Endothelial cell of umbilical vein (primary cell): ENCODE data around the gene TMEM132E.

Experiments
- CTCF ChIP-seq, 2 donors: IDR thresholded peaks; 1 replicate in 1 of 2; 2 replicates in 1 of 2; pipeline ENCODE4 v1.5.1; 2011; ENCODE audit warnings: low read length in 2 of 2, mild to moderate bottlenecking in 2 of 2, moderate library complexity in 2 of 2, control low read depth in 1 of 2, inconsistent platforms in 1 of 2, low read depth in 1 of 2; ENCODE audit not compliant: insufficient read depth in 1 of 2; ENCODE audit errors: extremely low read depth in 1 of 2
- EZH2 ChIP-seq: IDR thresholded peaks from 2 replicates; pipeline ENCODE4 v1.6.1; 2012; ENCODE audit warnings: borderline replicate concordance, low read depth, mild to moderate bottlenecking, moderate library complexity, low read length, inconsistent platforms; ENCODE audit not compliant: severe bottlenecking
- FOS ChIP-seq: IDR thresholded peaks from 2 replicates; pipeline ENCODE4 v1.6.1; 2011; ENCODE audit warnings: mild to moderate bottlenecking, low read length, moderate library complexity, borderline replicate concordance; ENCODE audit not compliant: insufficient read depth
- GATA2 ChIP-seq: IDR thresholded peaks from 2 replicates; pipeline ENCODE4 v1.7.0; 2011; ENCODE audit warnings: low read depth, mild to moderate bottlenecking, moderate library complexity, mixed read lengths, low read length; ENCODE audit not compliant: insufficient read length, insufficient read depth
- JUN ChIP-seq: IDR thresholded peaks from 2 replicates; pipeline ENCODE4 v1.6.1; 2011; ENCODE audit warnings: borderline replicate concordance, low read depth; ENCODE audit not compliant: insufficient read length, insufficient read depth
- MYC ChIP-seq: IDR thresholded peaks from one replicate; pipeline ENCODE4 v1.6.1; 2011; ENCODE audit warnings: mild to moderate bottlenecking, low read depth, low read length
- POLR2A ChIP-seq: IDR thresholded peaks from 2 replicates; pipeline ENCODE4 v1.6.1; 2012; ENCODE audit warnings: low read depth, mild to moderate bottlenecking, control low read depth, low read length
- POLR2AphosphoS5 ChIP-seq: IDR thresholded peaks from 2 replicates; pipeline ENCODE4 v1.6.1; 2012; ENCODE audit warnings: low read depth, mild to moderate bottlenecking, control low read depth, low read length, moderate library complexity; ENCODE audit not compliant: insufficient read depth
- TF ChIP-seq, protein P1 (sequence below): IDR thresholded peaks from 2 replicates; pipeline ENCODE4 v1.6.1; 2011; ENCODE audit not compliant: insufficient read depth, insufficient read length

DNA sequence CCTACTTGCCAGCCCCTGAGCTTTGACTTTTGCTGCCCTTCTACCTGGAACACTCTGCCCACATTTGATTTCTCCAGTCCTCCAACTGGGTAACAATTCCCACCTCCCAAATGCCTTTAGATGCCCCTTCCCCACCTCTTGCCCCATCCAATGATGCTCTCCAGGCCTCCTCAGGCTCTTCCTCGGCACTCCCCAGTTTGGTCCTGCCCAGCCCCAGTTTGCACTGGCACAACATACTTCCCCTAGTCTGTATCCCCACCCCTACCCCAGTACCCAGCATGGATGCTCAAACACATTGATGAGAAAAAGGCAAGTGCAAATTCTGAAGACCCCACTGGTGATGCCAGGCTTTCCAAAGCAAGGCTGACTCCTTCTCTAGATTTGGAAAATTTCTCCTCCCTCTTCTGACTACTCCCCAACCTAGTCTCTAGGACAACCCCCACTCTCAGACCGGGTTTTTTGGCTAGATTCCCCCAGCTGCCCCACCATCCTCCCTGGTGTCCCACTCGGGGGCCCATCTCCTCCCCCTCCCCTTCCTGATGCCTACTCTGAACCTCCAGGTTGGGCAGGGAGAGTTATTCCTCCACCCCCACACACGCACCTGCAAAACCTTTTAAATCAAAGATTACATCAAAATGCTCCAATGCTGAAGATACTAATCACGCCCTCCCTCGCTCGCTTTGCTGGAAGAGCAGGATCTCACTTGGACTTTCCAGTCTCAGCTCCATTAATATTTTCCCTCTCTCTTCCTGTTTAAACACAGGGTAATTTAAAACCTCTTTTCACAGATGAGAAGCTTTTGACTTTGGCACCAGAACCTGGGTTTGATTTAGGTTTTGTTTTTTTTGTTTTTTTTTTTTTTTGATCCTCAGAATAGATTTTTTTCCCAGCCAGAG is 94.9 kb downstream of the TMEM132E start:
- TF ChIP-seq POLR2A (no peak), CTCF (IDR thresholded peaks at IDR 0.05; ENCODE audit: extremely low read depth in 1 of 2, insufficient read depth in 1 of 2, low read depth in 1 of 2, low read length in 2 of 2) (no peak), EZH2 (no peak), FOS (no peak), GATA2 (no peak), MYC (no peak), JUN (no peak), POLR2AphosphoS5 (no peak)
- TF ChIP-seq, protein P1, sequence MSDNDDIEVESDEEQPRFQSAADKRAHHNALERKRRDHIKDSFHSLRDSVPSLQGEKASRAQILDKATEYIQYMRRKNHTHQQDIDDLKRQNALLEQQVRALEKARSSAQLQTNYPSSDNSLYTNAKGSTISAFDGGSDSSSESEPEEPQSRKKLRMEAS: no peak
